GM12873 (cell line): ENCODE measurements around the gene DDX24.

Source experiments
- CTCF ChIP-seq: IDR thresholded peaks from 2 replicates; pipeline ENCODE4 v1.5.1; 2012; ENCODE audit warnings: low read depth, mild to moderate bottlenecking, moderate library complexity, low read length, control low read depth; ENCODE audit not compliant: insufficient read depth; ENCODE audit errors: missing control alignments

Gene DDX24

GRCh38 chr14:94015223-94015622 is 65.8 kb downstream of the DDX24 start:
- peak; percentile 27 for TF ChIP-seq CTCF

- no peak for TF ChIP-seq CTCF
Measured at GRCh38 chr14:94014382-94014781, 66.6 kb downstream of the DDX24 start.

GRCh38 chr14:94011795-94012194 is 69.2 kb downstream of the DDX24 start:
- no peak for TF ChIP-seq CTCF

GRCh38 chr14:94010625-94011024 is 70.4 kb downstream of the DDX24 start:
- TF ChIP-seq CTCF, result no peak

- no peak for TF ChIP-seq CTCF
Measured at GRCh38 chr14:94009767-94010166, 71.2 kb downstream of the DDX24 start.

GRCh38 chr14:94008234-94008633 is 72.8 kb downstream of the DDX24 start:
- no peak for TF ChIP-seq CTCF

- TF ChIP-seq CTCF, result peak; percentile 70
Measured at GRCh38 chr14:94005324-94006073, 75.5 kb downstream of the DDX24 start.

GRCh38 chr14:94004015-94004414 is 77.0 kb downstream of the DDX24 start:
- no peak for TF ChIP-seq CTCF
